Panc1 (cell line): ENCODE data around the gene TOMM5. TPM values are rescaled to one million over a fixed set of nuclear protein-coding genes. Genes with fewer than 3 reads are reported as not detected.

Experiments
- ATAC-seq: fragments of 200-7000 bp; cut with Tn5 transposase; 2 replicates; pipeline ENCODE4 v1.9.1; 2020; ENCODE audit warnings: mild to moderate bottlenecking, moderate library complexity
- BruUV-seq: library from RNA; stranded (reverse); fragments of 400-500 nt; replicated peaks from 2 replicates; lab custom pipeline; 2021; lab: Mats Ljungman, UMichigan
- CTCF ChIA-PET: fragments of 300-600 bp; sonication (Branson Sonifier 250); formaldehyde crosslinking; loops from one replicate; lab custom pipeline; 2022; ENCODE audit warnings: antibody characterized with exemption; lab: Charles Lee
- POLR2A ChIA-PET: fragments of 300-600 bp; sonication (Branson Sonifier 250); formaldehyde crosslinking; loops from one replicate; lab custom pipeline; 2022; ENCODE audit warnings: antibody characterized with exemption; lab: Charles Lee
- DNase-seq: peaks from one replicate; pipeline ENCODE4 v3.0.0-alpha.2; 2010; ENCODE audit warnings: low read depth, low spot score
- H3K27ac ChIP-seq: 2 replicates; pipeline ENCODE4 v1.5.1; 2011; ENCODE audit warnings: mild to moderate bottlenecking, low read length, inconsistent platforms
- H3K27me3 ChIP-seq: fragments of 200-500 bp; sonication (Bioruptor generic); 2 replicates; pipeline ENCODE4 v1.6.0; 2014; ENCODE audit warnings: low read length, inconsistent platforms; ENCODE audit not compliant: control insufficient read depth, insufficient read depth
- H3K36me3 ChIP-seq: fragments of 200-500 bp; sonication (Bioruptor generic); 2 replicates; pipeline ENCODE4 v1.5.1; 2014; ENCODE audit warnings: inconsistent platforms, mild to moderate bottlenecking, low read length, moderate library complexity; ENCODE audit not compliant: control insufficient read depth, insufficient read depth
- H3K4me1 ChIP-seq: 2 replicates; pipeline ENCODE4 v1.5.1; 2011; ENCODE audit warnings: inconsistent platforms, mild to moderate bottlenecking, low read length, moderate library complexity; ENCODE audit not compliant: control insufficient read depth, insufficient read depth
- H3K4me3 ChIP-seq, 2 experiments: 2 replicates each; pipeline ENCODE4 v1.5.1; 2011 to 2012; ENCODE audit warnings: low read depth in 2 of 2, low read length in 2 of 2, mild to moderate bottlenecking in 2 of 2, inconsistent platforms in 1 of 2, moderate library complexity in 1 of 2
- H3K9me3 ChIP-seq: fragments of 200-500 bp; sonication (Bioruptor generic); 2 replicates; pipeline ENCODE4 v1.5.1; 2014; ENCODE audit warnings: low read depth, mild to moderate bottlenecking, inconsistent platforms, low read length, moderate library complexity; ENCODE audit not compliant: control insufficient read depth, insufficient read depth
- POLR2AphosphoS5 ChIP-seq: IDR thresholded peaks from 2 replicates; pipeline ENCODE4 v1.6.1; 2012; ENCODE audit warnings: mild to moderate bottlenecking, low read depth, low read length, moderate library complexity
- SIN3A ChIP-seq: IDR thresholded peaks from 2 replicates; pipeline ENCODE4 v1.6.1; 2012; ENCODE audit warnings: low read depth, mild to moderate bottlenecking, low read length, moderate library complexity, borderline replicate concordance; ENCODE audit not compliant: insufficient read depth
- TCF7L2 ChIP-seq: IDR thresholded peaks from 2 replicates; pipeline ENCODE4 v1.6.1; 2011; ENCODE audit warnings: mild to moderate bottlenecking, low read depth, low read length, inconsistent platforms
- in situ Hi-C: cut with HindIII; loops from 2 replicates; pipeline ENCODE4 v1.10.0; 2016; ENCODE audit warnings: low sequenced_read_pairs, low pct_unique_long_range_greater_than_20kb
- intact Hi-C: fragments of 100-400 bp; cut with micrococcal nuclease; formaldehyde crosslinking; loops from one replicate; pipeline ENCODE4 v1.10.0; 2022; ENCODE audit not compliant: unreplicated experiment
- total RNA-seq: library from RNA; stranded (reverse); gene quantifications from one replicate; pipeline ENCODE4 v1.2.1, GENCODE V29; 2021; ENCODE audit not compliant: unreplicated experiment
- TF ChIP-seq, protein P1 (sequence below), 2 experiments: IDR thresholded peaks; 2 replicates each; pipeline ENCODE4 v1.6.1; 2011 to 2012; ENCODE audit warnings: low read depth in 2 of 2, control low read depth in 1 of 2, low read length in 1 of 2, mild to moderate bottlenecking in 1 of 2, moderate library complexity in 1 of 2; ENCODE audit not compliant: insufficient read depth in 1 of 2
- TF ChIP-seq, protein P2 (sequence below): fragments of 450-650 bp; IDR thresholded peaks from 2 replicates; pipeline ENCODE4 v1.5.1; 2017; ENCODE audit warnings: mild to moderate bottlenecking

TOMM5 gene
- total RNA-seq, 1 experiment from 2014 or later = 333 TPM

DNA sequence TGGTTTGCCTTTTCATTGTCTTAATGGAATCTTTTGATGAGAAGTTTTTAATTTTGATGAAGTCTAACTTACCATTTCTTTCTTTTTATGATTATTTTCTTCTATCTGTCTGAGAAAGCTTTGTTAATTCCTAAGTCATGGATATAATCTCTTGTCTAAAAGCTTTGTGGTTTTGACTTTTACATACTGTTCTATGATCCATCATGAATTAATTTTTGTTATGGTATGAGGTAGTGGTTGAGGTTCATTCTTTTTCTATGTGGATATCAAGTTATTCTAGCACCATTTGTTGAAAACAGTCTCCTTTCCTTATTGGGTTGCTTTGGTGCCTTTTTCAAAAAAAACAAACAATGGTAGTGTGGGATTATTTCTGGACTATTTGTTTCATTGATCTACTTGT is 36.6 kb downstream of the TOMM5 start:
- in situ Hi-C loops = no loop called here

GRCh38 chr9:37554318-37554717 is 38.1 kb downstream of the TOMM5 start:
- peaks cover 11% of the 10 kb centered on the region for H3K4me1 ChIP-seq
- H3K9me3 ChIP-seq = no peaks in the 10 kb centered on the region
- BruUV-seq = TSS peak; percentile 17
- TF ChIP-seq, protein P1, sequence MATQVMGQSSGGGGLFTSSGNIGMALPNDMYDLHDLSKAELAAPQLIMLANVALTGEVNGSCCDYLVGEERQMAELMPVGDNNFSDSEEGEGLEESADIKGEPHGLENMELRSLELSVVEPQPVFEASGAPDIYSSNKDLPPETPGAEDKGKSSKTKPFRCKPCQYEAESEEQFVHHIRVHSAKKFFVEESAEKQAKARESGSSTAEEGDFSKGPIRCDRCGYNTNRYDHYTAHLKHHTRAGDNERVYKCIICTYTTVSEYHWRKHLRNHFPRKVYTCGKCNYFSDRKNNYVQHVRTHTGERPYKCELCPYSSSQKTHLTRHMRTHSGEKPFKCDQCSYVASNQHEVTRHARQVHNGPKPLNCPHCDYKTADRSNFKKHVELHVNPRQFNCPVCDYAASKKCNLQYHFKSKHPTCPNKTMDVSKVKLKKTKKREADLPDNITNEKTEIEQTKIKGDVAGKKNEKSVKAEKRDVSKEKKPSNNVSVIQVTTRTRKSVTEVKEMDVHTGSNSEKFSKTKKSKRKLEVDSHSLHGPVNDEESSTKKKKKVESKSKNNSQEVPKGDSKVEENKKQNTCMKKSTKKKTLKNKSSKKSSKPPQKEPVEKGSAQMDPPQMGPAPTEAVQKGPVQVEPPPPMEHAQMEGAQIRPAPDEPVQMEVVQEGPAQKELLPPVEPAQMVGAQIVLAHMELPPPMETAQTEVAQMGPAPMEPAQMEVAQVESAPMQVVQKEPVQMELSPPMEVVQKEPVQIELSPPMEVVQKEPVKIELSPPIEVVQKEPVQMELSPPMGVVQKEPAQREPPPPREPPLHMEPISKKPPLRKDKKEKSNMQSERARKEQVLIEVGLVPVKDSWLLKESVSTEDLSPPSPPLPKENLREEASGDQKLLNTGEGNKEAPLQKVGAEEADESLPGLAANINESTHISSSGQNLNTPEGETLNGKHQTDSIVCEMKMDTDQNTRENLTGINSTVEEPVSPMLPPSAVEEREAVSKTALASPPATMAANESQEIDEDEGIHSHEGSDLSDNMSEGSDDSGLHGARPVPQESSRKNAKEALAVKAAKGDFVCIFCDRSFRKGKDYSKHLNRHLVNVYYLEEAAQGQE (IDR thresholded peaks at IDR 0.05; ENCODE audit: insufficient read depth in 1 of 2, low read depth in 2 of 2, low read length in 1 of 2) = no peak
- TF ChIP-seq TCF7L2 = no peak
- no peak for TF ChIP-seq POLR2AphosphoS5
- TF ChIP-seq, protein P2, sequence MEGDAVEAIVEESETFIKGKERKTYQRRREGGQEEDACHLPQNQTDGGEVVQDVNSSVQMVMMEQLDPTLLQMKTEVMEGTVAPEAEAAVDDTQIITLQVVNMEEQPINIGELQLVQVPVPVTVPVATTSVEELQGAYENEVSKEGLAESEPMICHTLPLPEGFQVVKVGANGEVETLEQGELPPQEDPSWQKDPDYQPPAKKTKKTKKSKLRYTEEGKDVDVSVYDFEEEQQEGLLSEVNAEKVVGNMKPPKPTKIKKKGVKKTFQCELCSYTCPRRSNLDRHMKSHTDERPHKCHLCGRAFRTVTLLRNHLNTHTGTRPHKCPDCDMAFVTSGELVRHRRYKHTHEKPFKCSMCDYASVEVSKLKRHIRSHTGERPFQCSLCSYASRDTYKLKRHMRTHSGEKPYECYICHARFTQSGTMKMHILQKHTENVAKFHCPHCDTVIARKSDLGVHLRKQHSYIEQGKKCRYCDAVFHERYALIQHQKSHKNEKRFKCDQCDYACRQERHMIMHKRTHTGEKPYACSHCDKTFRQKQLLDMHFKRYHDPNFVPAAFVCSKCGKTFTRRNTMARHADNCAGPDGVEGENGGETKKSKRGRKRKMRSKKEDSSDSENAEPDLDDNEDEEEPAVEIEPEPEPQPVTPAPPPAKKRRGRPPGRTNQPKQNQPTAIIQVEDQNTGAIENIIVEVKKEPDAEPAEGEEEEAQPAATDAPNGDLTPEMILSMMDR = no peak
- no peak for TF ChIP-seq SIN3A
- DNase-seq (no peak), ATAC-seq (no peak)
- H3K27ac ChIP-seq = no peak overlapping the region
- ChIA-PET POLR2A (no interaction called here), CTCF (no interaction called here)
- in situ Hi-C loops (no loop called here), intact Hi-C loops (no loop called here)
- H3K36me3 ChIP-seq = no peaks in the 10 kb centered on the region
- H3K4me3 ChIP-seq = no peak overlapping the region
- H3K27me3 ChIP-seq = no peaks in the 10 kb centered on the region

More for the DNA sequence above, 36.6 kb downstream of the TOMM5 start:
- Histone ChIP-seq H3K9me3 (no peaks in the 10 kb centered on the region), H3K36me3 (no peaks in the 10 kb centered on the region), H3K27ac (no peak overlapping the region), H3K27me3 (no peaks in the 10 kb centered on the region), H3K4me1 (peaks cover 9% of the 10 kb centered on the region), H3K4me3 (no peak overlapping the region)
- CTCF ChIA-PET = no interaction called here
- no peak for TF ChIP-seq TCF7L2
- intact Hi-C loops = no loop called here
- BruUV-seq = TSS peak; percentile 29
- POLR2A ChIA-PET = interaction anchor here (0.7 kb wide), 2 partner anchors 24 to 70 kb away, joined by 3 to 10 read pairs; no protein-coding TSS in a partner anchor
- DNase-seq = no peak
- no peak for ATAC-seq

- POLR2A ChIA-PET = no interaction called here
- CTCF ChIA-PET = interaction anchor here (0.6 kb wide), 1 partner anchor 177 kb away, joined by 7 read pairs; no protein-coding TSS in a partner anchor
- TF ChIP-seq, protein P1 (IDR thresholded peaks at IDR 0.05; ENCODE audit: insufficient read depth in 1 of 2, low read depth in 2 of 2, low read length in 1 of 2) = no peak
- TF ChIP-seq, protein P2 = no peak
- TF ChIP-seq SIN3A = no peak
- TF ChIP-seq POLR2AphosphoS5 = no peak
- no peak for TF ChIP-seq TCF7L2
- in situ Hi-C loops (no loop called here), intact Hi-C loops (no loop called here)
- Histone ChIP-seq H3K27me3 (no peaks in the 10 kb centered on the region), H3K36me3 (no peaks in the 10 kb centered on the region), H3K9me3 (no peaks in the 10 kb centered on the region), H3K4me1 (peaks cover 11% of the 10 kb centered on the region), H3K4me3 (no peak overlapping the region), H3K27ac (no peak overlapping the region)
- DNase-seq (no peak), ATAC-seq (no peak)
- BruUV-seq = no TSS peak
Measured at GRCh38 chr9:37551888-37552287, 40.5 kb downstream of the TOMM5 start.
